ENCODE results near the gene CEBPZ.
"Not testable (repeated sequence)": the region's sequence is repeated elsewhere in the genome, so short reads cannot be mapped to it uniquely, and the experiment has no call there.

The CEBPZ gene

GRCh38 chr2:37228788-37229187 lies 2.6 kb downstream of the CEBPZ start:
- Histone ChIP-seq H3K27ac (no peak overlapping the region), H3K4me1 (ENCODE audit: control insufficient read depth in 1 of 2, insufficient read depth in 1 of 2, low read depth in 1 of 2, low read length in 1 of 2) (peaks cover 34 to 36% of the 10 kb centered on the region in 2 experiments), H3K27me3 (no peaks in the 10 kb centered on the region), H3K4me3 (ENCODE audit: low read depth in 1 of 2, low read length in 1 of 2) (no peak overlapping the region), H3K9me3 (no peaks in the 10 kb centered on the region), H3K36me3 (peaks cover 23% of the 10 kb centered on the region)
- no peak for TF ChIP-seq CTCF (IDR thresholded peaks at IDR 0.05)

- peaks cover 34% of the 10 kb centered on the region for H3K36me3 ChIP-seq
- no peak for TF ChIP-seq CTCF (IDR thresholded peaks at IDR 0.05)
Measured at GRCh38 chr2:37226863-37227262, 4.5 kb downstream of the CEBPZ start.

GRCh38 chr2:37225129-37225528 lies 6.3 kb downstream of the CEBPZ start:
- H3K27ac ChIP-seq; H3K27me3 ChIP-seq; H3K4me3 ChIP-seq (ENCODE audit: low read depth in 1 of 2, low read length in 1 of 2); H3K9me3 ChIP-seq: not testable (repeated sequence)
- peaks cover 49% of the 10 kb centered on the region for H3K36me3 ChIP-seq
- H3K4me1 ChIP-seq (ENCODE audit: control insufficient read depth in 1 of 2, insufficient read depth in 1 of 2, low read depth in 1 of 2, low read length in 1 of 2): peaks cover 9 to 10% of the 10 kb centered on the region in 2 experiments

More at GRCh38 chr2:37226863-37227262, 4.5 kb downstream of the CEBPZ start:
- H3K27ac ChIP-seq: no peak overlapping the region
- H3K4me1 ChIP-seq (ENCODE audit: control insufficient read depth in 1 of 2, insufficient read depth in 1 of 2, low read depth in 1 of 2, low read length in 1 of 2): peaks cover 20 to 23% of the 10 kb centered on the region in 2 experiments
- no peaks in the 10 kb centered on the region for H3K9me3 ChIP-seq
- no peaks in the 10 kb centered on the region for H3K27me3 ChIP-seq
- H3K4me3 ChIP-seq (ENCODE audit: low read depth in 1 of 2, low read length in 1 of 2): no peak overlapping the region

DNA sequence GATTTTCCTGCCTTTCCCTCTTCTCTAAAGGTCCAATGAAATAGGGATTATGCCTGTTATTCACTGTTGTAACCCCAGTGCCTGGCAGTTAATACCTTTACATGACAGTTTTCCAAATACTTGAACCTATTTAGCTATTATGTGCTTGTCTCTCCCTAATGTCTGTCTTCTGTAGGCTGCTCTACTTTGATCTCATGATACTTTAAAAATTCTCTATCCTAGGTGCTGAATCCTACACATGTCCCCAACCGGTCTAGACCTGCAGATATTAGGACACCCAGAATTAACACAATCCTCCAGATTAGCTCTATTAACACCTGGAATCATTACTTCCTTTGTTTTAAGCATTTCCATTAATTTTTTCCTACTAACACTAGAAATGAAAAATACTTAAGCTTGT lies 7.3 kb downstream of the CEBPZ start:
- H3K27ac ChIP-seq: no peak overlapping the region
- peaks cover 58% of the 10 kb centered on the region for H3K36me3 ChIP-seq
- no peak for TF ChIP-seq CTCF (IDR thresholded peaks at IDR 0.05)
- no peaks in the 10 kb centered on the region for H3K9me3 ChIP-seq
- no peak overlapping the region for H3K4me3 ChIP-seq (ENCODE audit: low read depth in 1 of 2, low read length in 1 of 2)
- H3K27me3 ChIP-seq: no peaks in the 10 kb centered on the region
- H3K4me1 ChIP-seq (ENCODE audit: control insufficient read depth in 1 of 2, insufficient read depth in 1 of 2, low read depth in 1 of 2, low read length in 1 of 2): no peaks in the 10 kb centered on the region

- H3K4me3 ChIP-seq (ENCODE audit: low read depth in 1 of 2, low read length in 1 of 2): no peak overlapping the region
- H3K4me1 ChIP-seq (ENCODE audit: control insufficient read depth in 1 of 2, insufficient read depth in 1 of 2, low read depth in 1 of 2, low read length in 1 of 2): no peaks in the 10 kb centered on the region
- H3K27me3 ChIP-seq: no peaks in the 10 kb centered on the region
- no peak for TF ChIP-seq CTCF (IDR thresholded peaks at IDR 0.05)
- no peak overlapping the region for H3K27ac ChIP-seq
- peaks cover 55% of the 10 kb centered on the region for H3K36me3 ChIP-seq
- H3K9me3 ChIP-seq: no peaks in the 10 kb centered on the region
Measured at GRCh38 chr2:37223131-37223530, 8.3 kb downstream of the CEBPZ start.

GRCh38 chr2:37219046-37219445 lies 12.3 kb downstream of the CEBPZ start:
- no peak overlapping the region for H3K4me3 ChIP-seq (ENCODE audit: low read depth in 1 of 2, low read length in 1 of 2)
- peaks cover 45% of the 10 kb centered on the region for H3K36me3 ChIP-seq

More at GRCh38 chr2:37219046-37219445, 12.3 kb downstream of the CEBPZ start:
- Histone ChIP-seq H3K27me3 (no peaks in the 10 kb centered on the region), H3K27ac (no peak overlapping the region), H3K4me1 (ENCODE audit: control insufficient read depth in 1 of 2, insufficient read depth in 1 of 2, low read depth in 1 of 2, low read length in 1 of 2) (peaks cover 7 to 8% of the 10 kb centered on the region in 2 experiments), H3K9me3 (no peaks in the 10 kb centered on the region)
- no peak for TF ChIP-seq CTCF (IDR thresholded peaks at IDR 0.05)
